ENCODE measurements around the gene GLYATL1.
A peak's percentile ranks its signal among the peaks of the same experiment; 100 is the strongest.

GLYATL1 gene

GRCh38 chr11:58939277-58939676 is at the start of gene GLYATL1:
Gene GLYATL1 (plus strand): TSS chr11:58939488. CDS start chr11:58947088, 7,600 bp downstream.
- no peak for DNase-seq (ENCODE audit: low read depth)

GRCh38 chr11:58893899-58894298 is 45.4 kb upstream of the GLYATL1 start:
- DNase-seq (ENCODE audit: low read depth) = no peak

- no peak for DNase-seq (ENCODE audit: low read depth)
These were observed 41.2 kb upstream of the GLYATL1 start for GRCh38 chr11:58898106-58898505.

GRCh38 chr11:58900479-58901420 is 38.5 kb upstream of the GLYATL1 start:
- DNase-seq (ENCODE audit: low read depth) = no peak

- no peak for DNase-seq (ENCODE audit: low read depth)
These were observed 36.4 kb upstream of the GLYATL1 start for GRCh38 chr11:58902881-58903280.

GRCh38 chr11:58905011-58905720 is 34.1 kb upstream of the GLYATL1 start:
- DNase-seq (ENCODE audit: low read depth) = peak; percentile 55

- DNase-seq (ENCODE audit: low read depth) = peak; percentile 84
These were observed 33.4 kb upstream of the GLYATL1 start for GRCh38 chr11:58905721-58906547.

- no peak for DNase-seq (ENCODE audit: low read depth)
These were observed 31.5 kb upstream of the GLYATL1 start for GRCh38 chr11:58907780-58908179.

GRCh38 chr11:58912124-58912523 is 27.2 kb upstream of the GLYATL1 start:
- no peak for DNase-seq (ENCODE audit: low read depth)

GRCh38 chr11:58913685-58914084 is 25.6 kb upstream of the GLYATL1 start:
- DNase-seq (ENCODE audit: low read depth) = no peak

- no peak for DNase-seq (ENCODE audit: low read depth)
These were observed 24.3 kb upstream of the GLYATL1 start for GRCh38 chr11:58914821-58915543.

- DNase-seq (ENCODE audit: low read depth) = no peak
These were observed 22.7 kb upstream of the GLYATL1 start for GRCh38 chr11:58916637-58917036.

- DNase-seq (ENCODE audit: low read depth) = no peak
These were observed 22.0 kb upstream of the GLYATL1 start for GRCh38 chr11:58917159-58917783.

- DNase-seq (ENCODE audit: low read depth) = peak; percentile 33
These were observed 19.7 kb upstream of the GLYATL1 start for GRCh38 chr11:58919561-58919960.

GRCh38 chr11:58919980-58920379 is 19.3 kb upstream of the GLYATL1 start:
- DNase-seq (ENCODE audit: low read depth) = no peak

- DNase-seq (ENCODE audit: low read depth) = no peak
These were observed 17.4 kb upstream of the GLYATL1 start for GRCh38 chr11:58921778-58922390.

- DNase-seq (ENCODE audit: low read depth) = no peak
These were observed 16.8 kb upstream of the GLYATL1 start for GRCh38 chr11:58922479-58922878.

GRCh38 chr11:58923300-58923788 is 15.9 kb upstream of the GLYATL1 start:
- no peak for DNase-seq (ENCODE audit: low read depth)

GRCh38 chr11:58924230-58924629 is 15.1 kb upstream of the GLYATL1 start:
- no peak for DNase-seq (ENCODE audit: low read depth)

- no peak for DNase-seq (ENCODE audit: low read depth)
These were observed 13.0 kb upstream of the GLYATL1 start for GRCh38 chr11:58926251-58926650.

Data from HS-5 (cell line).